LoVo (cell line): ENCODE data around the gene ATAD1.
A peak's percentile ranks its signal among the peaks of the same experiment; 100 is the strongest.
"Not testable (repeated sequence)": the region's sequence is repeated elsewhere in the genome, so short reads cannot be mapped to it uniquely, and the experiment has no call there.

Source experiments
- DNase-seq: peaks from one replicate; pipeline ENCODE4 v3.0.0-alpha.2; 2016; ENCODE audit warnings: low spot score

ATAD1 gene

DNA sequence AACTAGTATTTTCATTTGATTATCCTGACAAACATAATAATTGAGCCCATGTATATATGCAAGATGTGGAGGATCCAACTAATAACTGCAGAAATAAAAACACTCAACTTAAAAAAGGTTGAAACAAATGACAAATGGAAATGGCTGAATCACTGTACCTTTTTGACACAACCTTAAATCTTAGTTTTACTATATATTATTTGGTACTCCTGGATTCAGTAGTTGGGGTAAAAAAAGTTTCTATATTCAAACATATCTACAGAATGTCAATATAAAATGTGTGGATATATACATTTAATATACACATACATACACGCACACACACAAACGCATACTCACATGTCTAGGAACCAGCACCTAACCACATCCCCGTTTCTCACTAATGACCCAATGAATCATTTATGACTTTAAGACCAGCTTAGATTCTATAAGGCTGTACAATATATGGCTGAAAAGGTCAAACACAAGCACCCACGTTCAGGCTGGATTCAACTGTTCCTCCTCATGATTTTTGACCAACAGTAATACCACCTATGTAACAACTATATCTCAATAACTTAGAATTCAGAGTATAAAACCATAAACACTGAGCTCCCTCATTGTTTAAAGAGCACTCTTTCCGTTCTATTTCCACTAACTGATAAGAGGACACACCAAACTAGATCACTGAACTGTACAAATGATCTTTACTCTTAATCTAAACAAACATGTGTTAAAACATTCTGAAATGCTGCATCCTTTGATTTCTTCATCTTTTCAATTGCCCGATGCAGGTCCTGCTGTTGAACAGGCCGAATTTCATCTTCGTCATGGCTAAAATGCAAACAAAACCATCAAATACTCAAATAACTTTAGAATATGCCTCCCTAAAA lies 63.8 kb downstream of the ATAD1 start:
- DNase-seq = no peak

DNA sequence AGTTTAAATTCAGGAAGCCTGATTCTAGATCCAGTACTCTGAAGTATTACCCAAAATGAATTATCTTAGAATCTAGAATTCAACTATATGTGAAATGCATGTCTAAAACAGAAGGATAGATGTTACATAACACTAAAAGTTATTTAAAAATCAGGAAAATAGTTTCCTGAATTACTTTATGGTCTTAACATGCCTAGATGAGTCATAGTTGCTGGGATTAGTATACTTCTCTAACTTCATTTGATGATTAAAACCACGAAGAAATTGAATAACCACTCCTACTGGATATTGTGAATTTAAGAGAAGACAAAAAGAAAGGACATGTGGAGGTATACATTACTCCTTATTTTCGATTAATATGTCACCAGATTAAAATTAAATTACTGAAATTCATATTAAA lies 65.5 kb downstream of the ATAD1 start:
- peak; percentile 8 for DNase-seq

DNA sequence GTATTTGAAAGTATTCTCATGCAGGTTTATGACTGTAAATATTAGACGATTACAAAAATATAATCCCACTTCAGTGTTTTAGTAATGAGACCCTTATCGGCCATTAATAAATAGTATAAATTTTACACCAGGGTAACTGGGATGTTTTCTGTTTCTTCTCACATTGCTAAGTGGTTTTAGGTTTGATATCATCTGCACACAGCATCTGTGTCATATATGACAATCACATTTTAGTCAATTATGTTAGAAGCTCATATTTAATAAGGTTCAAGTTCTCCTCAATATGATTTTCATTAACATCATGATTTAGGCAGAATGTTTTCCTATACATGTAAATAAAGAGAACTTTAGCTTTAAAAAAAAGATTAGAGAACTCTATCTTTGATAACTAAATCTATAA lies 66.8 kb downstream of the ATAD1 start:
- DNase-seq = no peak

DNA sequence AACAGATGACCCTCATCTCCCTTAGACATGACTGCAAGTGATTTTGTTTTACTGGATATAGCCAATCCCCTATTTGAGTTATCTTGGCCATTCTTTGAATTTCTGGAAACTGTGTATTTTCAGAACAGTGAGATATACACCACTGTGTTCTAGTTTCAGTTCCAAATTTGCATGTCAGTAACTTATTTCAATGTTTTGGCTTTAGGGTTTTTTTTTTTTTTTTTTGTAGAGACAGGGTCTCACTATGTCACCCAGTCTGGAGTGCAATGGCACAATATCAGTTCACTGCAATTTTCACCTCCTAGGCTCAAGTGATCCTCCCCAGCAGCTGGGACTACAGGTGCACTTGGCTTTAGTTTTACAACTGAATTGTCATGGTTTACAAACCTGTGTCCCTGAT lies 67.2 kb downstream of the ATAD1 start:
- no peak for DNase-seq

DNA sequence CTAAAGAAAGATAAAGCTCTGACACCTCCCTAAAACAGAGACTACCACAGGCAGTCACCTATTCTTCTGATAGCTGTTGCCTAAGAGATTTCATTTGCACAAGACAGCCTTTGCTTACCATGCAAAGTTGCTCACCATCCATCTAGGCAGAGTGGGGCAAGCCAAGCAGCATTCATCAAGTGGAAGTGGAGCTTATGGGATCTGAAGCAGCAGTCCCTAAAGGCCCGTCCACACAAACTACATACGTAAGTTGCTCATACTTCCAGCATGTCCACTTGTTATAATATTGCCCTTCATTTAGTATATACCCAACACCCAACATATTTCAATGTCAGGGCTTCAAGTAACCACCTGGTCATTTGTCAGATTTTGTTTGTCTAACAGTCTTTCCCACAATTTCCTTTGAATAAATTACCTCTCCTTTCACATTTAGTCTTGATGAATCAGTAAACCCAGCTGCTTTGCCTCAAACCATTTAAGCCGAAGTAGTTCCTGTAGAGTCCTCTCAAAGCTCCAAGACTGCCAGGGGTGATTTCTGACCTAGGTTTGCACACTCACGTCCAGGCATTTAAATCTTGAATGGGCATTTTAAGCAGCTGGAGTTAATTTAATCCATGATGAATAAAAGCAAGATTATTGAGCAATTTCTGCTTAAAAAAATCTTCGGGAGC lies 67.9 kb downstream of the ATAD1 start:
- no peak for DNase-seq

DNA sequence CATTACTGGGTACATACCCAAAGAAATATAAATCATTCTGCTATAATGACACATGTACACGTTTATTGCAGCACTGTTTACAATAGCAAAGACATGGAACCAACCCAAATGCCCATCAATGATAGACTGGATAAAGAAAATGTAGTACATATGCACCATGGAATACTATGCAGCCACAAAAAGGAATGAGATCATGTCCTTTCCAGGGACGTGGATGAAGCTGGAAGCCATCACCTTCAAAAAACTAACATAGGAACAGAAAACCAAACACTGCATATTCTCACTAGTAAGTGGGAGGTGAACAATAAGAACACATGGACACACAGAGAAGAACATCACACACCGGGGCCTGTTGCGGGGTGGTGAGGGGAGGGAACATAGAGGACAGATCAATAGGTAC lies 69.8 kb downstream of the ATAD1 start:
- DNase-seq = not testable (repeated sequence)

DNA sequence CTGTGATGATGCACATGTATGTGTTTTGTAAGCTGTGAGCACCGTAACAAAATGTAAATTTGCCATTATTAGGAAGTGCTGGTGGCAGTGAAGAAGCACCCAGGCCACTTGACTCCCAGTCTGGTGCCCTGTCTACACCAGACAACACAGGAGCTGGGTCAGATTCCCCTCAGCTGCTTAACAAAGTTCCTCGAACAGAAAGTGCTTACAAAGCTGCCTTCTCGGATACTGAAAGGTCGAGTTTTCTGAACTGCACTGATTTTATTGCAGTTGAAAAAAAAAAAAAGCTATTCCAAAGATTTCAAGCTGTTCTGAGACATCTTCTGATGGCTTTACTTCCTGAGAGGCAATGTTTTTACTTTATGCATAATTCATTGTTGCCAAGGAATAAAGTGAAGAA lies 71.1 kb downstream of the ATAD1 start:
- DNase-seq = no peak

DNA sequence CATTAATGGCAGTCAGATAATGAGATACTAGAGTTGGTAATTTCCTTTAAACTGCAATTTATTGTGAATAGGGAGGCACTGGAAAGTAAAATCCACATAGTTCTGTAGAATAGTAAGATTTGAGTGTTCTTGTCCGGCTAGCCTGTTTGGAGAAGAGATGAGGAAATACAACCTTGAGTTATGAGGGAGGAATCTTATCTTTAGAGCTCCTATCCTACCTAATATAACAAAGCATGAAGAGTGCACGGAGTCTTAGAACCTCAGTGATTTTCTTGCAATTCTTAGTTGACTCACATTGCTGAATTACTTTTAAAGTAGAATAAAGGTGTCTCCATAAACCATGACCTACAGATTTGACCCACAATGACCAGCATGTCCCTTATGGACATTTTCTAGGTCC lies 73.4 kb downstream of the ATAD1 start:
- DNase-seq = no peak

DNA sequence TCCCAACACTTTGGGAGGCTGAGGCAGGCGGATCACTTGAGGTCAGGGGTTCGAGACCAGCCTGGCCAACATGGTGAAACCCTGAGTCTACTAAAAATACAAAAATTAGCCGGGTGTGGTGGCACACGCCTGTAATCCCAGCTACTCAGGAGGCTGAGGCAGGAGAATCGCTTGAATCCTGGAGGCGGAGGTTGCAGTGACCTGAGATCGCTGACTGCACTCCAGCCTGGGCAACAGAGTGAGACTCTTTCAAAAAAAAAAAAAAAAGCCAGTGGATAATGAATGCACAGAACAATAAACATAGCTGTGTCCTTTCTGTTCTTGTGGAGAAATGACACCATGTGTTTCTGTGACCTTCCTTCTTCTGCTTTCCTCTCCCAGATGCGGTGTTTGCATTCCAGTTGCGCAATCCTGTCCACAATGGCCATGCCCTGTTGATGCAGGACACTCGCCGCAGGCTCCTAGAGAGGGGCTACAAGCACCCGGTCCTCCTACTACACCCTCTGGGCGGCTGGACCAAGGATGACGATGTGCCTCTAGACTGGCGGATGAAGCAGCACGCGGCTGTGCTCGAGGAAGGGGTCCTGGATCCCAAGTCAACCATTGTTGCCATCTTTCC lies 74.9 kb downstream of the ATAD1 start:
- DNase-seq = not testable (repeated sequence)

DNA sequence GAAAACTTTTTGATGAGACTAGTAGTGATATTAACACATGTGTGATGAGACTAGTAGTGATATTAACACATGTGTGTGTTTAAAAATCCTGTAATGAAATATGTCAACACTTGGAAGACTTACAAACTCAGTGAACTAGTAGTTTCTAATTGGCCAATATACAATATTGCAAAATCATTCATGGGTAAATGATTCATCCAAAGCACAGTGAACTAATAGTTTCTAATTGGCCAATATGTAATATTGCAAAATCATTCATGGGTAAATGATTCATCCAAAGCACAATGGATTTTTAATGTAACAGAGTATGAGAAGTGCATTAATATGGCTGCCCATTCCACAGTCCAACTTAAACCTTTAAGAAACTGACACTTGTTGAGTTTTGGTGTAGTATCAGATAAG lies 77.8 kb downstream of the ATAD1 start:
- DNase-seq = no peak

DNA sequence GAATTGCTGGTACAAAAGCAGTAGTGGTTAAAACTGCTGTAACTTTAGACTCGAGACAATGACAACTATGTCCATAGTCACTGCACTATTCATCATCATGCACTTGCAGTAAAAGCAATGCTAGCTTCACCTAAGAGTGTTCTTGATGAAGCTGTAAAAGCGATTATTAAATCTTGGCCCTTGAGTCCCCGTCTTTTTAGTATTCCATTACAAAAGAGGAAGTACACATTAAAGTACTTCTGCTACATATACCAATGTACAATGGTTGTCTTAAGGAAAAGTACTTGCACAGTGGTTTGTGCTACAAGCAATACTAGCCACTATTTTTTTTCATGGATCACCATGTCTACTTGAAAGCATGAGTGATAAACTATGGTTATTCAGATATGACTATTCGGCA lies 78.3 kb downstream of the ATAD1 start:
- DNase-seq = no peak

DNA sequence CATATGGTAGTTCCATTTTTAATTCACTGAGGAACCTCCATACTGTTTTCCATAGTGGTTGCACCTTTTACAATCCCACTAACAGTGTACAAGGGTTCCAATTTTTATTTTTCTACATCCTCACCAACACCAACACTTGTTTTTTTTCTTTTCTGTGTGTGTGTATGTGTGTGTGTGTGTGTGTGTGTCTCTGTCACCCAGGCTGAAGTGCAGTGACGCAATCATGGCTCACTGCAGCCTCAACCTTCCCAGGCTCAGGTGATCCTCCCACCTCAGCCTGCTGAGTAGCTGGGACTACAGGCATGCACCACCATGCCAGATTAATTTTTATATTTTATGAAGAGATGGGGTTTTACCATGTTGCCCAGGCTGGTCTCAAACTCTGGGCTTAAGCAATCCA lies 79.8 kb downstream of the ATAD1 start:
- DNase-seq = not testable (repeated sequence)

DNA sequence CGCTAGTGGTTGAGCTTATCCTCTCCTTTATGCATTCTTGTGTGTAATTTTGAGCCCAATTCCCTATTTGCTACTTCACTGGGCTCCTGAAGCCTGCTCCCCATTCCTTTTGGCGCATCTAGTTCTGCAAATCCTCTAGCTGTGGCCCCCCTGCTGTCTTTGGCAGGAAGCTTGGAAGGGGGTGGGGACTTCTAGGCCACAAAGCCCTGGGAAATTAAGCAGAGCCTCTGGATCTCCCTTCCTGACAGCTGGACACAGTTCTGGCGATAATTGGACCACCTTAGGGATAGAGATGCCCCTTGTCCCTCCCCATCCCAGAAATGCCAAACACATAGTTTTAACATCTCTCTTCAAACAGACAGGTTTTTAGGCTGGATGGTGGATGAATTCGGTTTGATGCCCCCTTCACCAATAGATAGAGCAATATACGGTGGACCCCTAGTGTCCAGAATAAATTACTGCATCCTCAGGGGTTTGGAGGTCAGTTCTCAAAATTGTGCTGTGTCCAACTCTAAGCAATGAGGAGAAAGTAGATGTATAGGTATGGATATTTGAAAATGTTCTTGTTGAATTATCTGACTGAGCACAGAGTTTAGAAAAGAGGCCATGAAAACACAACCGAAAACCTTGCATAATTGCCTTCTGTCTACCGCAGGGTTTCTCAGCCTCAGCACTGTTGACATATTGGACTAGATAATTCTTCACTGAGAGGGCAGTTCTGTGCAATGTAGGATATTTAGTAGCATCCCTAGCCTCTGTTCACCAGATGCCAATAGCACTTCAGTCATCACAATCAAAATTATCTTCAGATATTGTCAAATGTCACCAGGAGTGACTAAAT lies 82.8 kb downstream of the ATAD1 start:
- DNase-seq = peak; percentile 54

DNA sequence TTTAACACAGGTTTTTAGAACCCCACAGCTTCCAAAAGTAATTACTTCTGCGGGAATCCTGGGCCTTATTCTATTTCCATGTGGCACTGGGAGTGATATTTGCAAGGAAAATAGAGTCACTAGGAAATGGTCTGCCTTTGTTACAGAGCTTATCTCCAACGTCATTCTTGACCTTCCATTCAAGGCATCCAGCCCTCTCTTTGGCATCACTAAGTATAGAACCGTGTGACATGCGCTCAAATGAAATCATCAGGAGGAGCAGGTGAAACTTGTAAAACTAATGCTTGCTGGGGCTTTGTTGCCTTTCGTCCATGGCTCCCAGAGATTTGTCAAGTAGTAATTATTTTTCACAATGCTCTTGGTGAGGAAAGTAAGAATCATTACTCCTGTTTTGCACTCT lies 84.9 kb downstream of the ATAD1 start:
- DNase-seq = no peak

DNA sequence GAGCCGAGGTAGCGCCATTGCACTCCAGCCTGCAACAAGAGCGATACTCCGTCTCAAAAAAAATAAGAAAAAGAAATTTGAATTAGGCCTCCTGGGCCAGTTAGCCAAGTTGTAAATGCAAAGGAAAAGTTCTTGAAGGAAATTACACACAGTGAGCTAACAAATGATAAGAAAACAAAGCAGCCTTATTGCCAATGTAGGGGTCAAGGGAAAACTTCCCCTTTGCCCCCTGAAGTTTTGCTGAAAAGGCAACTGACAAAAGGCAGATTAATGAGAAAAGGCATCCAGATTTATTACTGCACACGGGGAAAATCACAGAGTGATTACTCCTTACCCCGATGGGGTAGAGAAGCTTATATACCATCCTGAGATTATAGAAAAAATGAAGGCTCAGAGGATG lies 88.1 kb downstream of the ATAD1 start:
- DNase-seq = no peak

DNA sequence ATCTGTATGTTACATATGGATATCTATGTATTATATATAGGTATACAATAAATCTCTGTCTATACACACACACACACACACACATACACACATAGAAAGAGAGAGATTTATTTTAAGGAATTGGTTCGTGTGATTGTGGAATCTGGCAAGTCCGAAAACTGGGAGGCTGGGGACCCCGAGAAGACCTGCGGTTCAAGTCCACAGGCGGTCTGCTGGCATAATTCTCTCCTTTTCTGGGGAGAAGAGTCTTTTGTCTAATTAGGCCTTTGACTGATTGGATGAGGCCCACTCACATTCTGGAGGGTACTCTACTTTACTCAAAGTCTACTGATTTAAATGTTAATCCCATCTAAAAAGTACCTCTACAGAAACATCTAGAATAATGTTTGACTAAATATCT lies 93.2 kb downstream of the ATAD1 start:
- DNase-seq = no peak

DNA sequence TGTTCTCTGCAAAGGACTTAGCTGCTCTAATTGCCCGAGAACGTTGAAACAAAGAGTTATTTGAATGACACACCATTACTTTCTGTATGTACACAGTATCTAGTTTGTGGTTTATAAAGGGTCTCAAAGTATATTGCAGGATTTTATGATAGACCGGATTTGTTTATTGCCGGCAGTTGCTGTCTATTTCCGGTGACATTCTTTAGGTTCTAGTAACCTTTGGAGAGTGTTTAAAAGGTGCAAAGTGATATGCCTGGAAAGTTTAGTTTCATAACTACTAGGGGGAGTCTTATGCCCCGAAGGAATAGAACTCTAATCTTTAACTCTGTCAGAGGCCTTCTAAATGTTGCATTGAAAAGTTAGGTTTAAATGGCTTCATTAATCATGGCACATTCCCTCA lies 94.5 kb downstream of the ATAD1 start:
- peak; percentile 51 for DNase-seq

DNA sequence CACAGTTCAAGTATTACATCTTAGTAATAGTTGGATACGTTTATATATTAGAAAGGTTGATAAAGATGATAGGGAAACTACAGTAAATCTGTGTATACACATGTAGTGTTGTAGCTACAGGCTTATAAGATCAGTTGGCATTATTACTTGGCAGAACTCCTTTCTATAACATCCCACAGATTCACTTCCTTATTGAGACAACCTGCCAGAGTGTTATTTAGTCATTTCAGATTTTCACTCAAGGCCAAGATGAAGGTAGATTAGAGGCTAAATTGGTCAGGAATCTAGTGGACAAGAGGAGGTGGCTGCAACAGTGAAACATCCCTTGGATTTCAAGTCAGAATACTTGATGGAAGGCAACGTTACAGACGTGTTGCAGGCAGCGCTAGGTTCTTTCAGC lies 95.3 kb downstream of the ATAD1 start:
- no peak for DNase-seq

DNA sequence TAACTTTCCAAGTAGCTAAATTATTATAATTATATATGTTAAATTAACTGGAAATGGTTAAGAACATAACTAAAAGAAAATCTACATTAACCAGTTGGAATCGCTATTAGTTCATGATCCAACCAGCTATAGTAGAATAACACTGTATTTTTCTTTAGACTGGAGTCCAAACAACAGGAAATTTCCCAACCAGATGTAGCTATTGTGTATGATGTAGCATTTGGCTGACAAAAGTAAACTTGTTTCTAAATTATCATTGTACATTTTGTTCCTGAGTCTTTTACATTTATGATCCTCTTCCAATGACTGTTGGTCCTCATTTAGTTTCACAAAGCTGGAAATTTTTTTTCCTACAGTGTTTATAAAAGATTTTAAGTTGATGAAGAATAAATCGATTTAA lies 96.2 kb downstream of the ATAD1 start:
- DNase-seq = no peak

DNA sequence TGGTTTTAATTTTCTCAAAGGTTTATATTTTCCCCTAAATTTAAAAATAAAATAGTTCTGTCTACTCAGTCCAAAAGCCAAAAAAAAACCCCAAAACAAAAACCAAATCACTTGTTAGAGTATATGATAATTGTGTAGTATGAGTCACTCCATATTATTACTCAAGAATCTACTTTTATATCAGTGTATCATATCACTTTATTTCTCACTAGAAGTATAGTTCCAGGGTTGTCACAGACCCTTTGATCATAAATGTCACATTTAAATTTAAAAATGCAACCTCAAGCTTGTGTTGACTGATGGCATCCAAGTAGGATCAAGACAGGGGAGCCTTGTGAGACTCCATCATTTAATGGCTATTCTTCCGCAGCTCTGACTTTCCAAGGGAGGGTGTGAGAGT lies 97.4 kb downstream of the ATAD1 start:
- DNase-seq = no peak

DNA sequence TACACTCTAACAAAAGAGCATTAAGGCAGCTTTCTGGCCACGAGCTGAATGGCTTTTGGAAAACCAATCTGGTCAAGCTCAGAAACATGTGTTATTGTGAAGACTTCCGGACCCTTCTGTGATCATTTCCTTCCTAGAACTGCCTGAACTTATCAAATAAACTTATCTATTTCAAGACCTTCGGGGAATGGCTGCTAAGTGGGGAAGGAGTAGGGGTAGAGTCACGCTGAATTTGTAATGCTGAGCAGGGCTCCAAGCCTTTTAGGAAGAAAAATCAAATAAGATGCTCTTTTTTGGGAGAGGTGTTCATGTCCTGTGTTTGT lies 101.7 kb downstream of the ATAD1 start:
- DNase-seq = no peak

DNA sequence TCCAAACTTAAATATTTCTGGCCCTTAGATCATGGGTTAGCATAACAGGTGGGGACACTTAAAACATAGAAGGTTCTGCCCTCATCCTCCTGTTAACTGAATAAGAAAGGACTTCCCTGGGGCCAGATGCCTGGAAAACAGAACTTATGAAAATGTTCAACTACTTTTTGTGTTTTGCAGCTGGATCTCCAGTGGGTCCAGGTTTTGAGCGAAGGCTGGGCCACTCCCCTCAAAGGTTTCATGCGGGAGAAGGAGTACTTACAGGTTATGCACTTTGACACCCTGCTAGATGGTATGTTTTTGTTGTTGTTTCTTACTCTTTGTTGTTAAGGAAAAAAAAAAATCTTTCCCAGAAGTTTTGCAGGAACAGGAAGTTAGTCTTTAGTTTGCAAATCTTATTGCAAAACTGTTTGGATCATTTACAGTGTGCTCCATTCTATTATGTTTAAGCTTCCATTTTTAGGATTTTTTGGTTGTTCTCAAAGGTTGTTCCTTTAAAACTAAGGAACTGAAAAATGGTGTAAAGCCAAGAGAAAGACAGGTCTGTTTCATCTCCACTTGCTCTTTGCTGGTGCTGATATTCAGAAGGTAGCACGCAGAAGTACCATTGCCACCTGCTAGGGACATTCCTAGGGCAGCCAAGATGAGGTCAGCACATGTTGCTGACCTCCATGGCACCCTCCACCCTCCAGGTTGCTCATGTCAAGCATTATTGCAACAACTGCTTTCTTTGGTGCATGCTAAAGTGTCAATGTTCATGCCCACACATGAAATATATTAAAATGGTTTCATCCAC lies 102.3 kb downstream of the ATAD1 start:
- DNase-seq = no peak
